SK-N-SH treated with all-trans-retinoic acid at 6 μM for 48 hours (cell line): ENCODE data around the gene FHOD3.

Experiments used
- ARNTL ChIP-seq: fragments of 450-650 bp; formaldehyde crosslinking; IDR thresholded peaks from 2 replicates; pipeline ENCODE4 v1.5.0; 2020; ENCODE audit warnings: low read depth, mild to moderate bottlenecking, moderate library complexity, borderline replicate concordance
- GLIS3 ChIP-seq: fragments of 250-450 bp; sonication (Bioruptor Pico); IDR thresholded peaks from 2 replicates; pipeline ENCODE4 v1.5.0; 2020; ENCODE audit warnings: mild to moderate bottlenecking, moderate library complexity
- OSR1 ChIP-seq: fragments of 250-450 bp; sonication (Bioruptor Pico); IDR thresholded peaks from 2 replicates; pipeline ENCODE4 v1.8.0; 2022; ENCODE audit warnings: moderate library complexity, mild to moderate bottlenecking, inconsistent platforms
- SNAI2 ChIP-seq: fragments of 250-450 bp; sonication (Bioruptor Pico); IDR thresholded peaks from 2 replicates; pipeline ENCODE4 v1.5.0; 2020; ENCODE audit warnings: mild to moderate bottlenecking, moderate library complexity
- TOX ChIP-seq: fragments of 250-450 bp; sonication (Bioruptor Pico); IDR thresholded peaks from 2 replicates; pipeline ENCODE4 v1.8.0; 2021; ENCODE audit warnings: mild to moderate bottlenecking, moderate library complexity, borderline replicate concordance
- ZFP30 ChIP-seq: fragments of 450-650 bp; formaldehyde crosslinking; IDR thresholded peaks from 2 replicates; pipeline ENCODE4 v1.5.0; 2022; ENCODE audit warnings: mild to moderate bottlenecking, moderate library complexity
- TF ChIP-seq, protein P1 (sequence below): fragments of 250-450 bp; sonication (Bioruptor Pico); IDR thresholded peaks from 2 replicates; pipeline ENCODE4 v1.8.0; 2020; ENCODE audit warnings: mild to moderate bottlenecking, moderate library complexity, borderline replicate concordance

DNA sequence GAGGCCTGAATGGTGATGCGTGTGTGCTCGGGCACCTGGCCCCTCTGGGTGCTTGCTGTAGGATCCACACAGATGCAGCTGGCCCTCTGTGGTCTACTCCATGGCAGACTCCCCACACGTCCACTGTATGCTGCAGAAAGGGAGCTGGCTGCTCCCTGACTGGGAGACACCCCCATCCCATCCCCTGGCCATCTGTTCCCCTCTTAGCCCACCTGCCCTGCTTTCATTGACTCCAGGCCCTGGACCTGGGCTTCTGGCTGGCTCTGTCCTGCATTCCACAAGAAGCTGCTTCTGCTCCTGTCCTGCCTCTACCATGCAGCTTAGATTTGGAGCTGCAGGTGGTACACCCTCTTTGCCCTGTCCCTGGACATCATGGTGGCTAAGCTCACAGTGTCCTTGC, 80.1 kb downstream of the FHOD3 start:
- TF ChIP-seq TOX (CRISPR knock-in tag) (no peak), ZFP30 (CRISPR knock-in tag) (no peak), OSR1 (CRISPR knock-in tag) (no peak), GLIS3 (CRISPR knock-in tag) (no peak), ARNTL (no peak), SNAI2 (no peak)
- TF ChIP-seq, protein P1, sequence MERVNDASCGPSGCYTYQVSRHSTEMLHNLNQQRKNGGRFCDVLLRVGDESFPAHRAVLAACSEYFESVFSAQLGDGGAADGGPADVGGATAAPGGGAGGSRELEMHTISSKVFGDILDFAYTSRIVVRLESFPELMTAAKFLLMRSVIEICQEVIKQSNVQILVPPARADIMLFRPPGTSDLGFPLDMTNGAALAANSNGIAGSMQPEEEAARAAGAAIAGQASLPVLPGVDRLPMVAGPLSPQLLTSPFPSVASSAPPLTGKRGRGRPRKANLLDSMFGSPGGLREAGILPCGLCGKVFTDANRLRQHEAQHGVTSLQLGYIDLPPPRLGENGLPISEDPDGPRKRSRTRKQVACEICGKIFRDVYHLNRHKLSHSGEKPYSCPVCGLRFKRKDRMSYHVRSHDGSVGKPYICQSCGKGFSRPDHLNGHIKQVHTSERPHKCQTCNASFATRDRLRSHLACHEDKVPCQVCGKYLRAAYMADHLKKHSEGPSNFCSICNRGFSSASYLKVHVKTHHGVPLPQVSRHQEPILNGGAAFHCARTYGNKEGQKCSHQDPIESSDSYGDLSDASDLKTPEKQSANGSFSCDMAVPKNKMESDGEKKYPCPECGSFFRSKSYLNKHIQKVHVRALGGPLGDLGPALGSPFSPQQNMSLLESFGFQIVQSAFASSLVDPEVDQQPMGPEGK (CRISPR knock-in tag): no peak
